ENCODE results near the gene PARD3. TPM values are rescaled to one million over a fixed set of nuclear protein-coding genes. Genes with fewer than 3 reads are reported as not detected.

Gene PARD3
- total RNA-seq, 1 experiment from 2014 or later = 24.3 TPM

GRCh38 chr10:34584164-34584563, 230.9 kb downstream of the PARD3 start:
- no peak for DNase-seq (ENCODE audit: low spot score)

GRCh38 chr10:34581801-34582532, 233.1 kb downstream of the PARD3 start:
- no peak for DNase-seq (ENCODE audit: low spot score)

- DNase-seq (ENCODE audit: low spot score) = peak; percentile 40
These were observed 234.5 kb downstream of the PARD3 start for GRCh38 chr10:34580643-34581042.

- DNase-seq (ENCODE audit: low spot score) = no peak
These were observed 234.9 kb downstream of the PARD3 start for GRCh38 chr10:34580214-34580613.

- DNase-seq (ENCODE audit: low spot score) = no peak
These were observed 236.6 kb downstream of the PARD3 start for GRCh38 chr10:34578468-34578867.

GRCh38 chr10:34576797-34577196, 238.3 kb downstream of the PARD3 start:
- DNase-seq (ENCODE audit: low spot score) = no peak

- no peak for DNase-seq (ENCODE audit: low spot score)
These were observed 239.2 kb downstream of the PARD3 start for GRCh38 chr10:34575882-34576281.

GRCh38 chr10:34574353-34574934, 240.7 kb downstream of the PARD3 start:
- DNase-seq (ENCODE audit: low spot score) = no peak

- no peak for DNase-seq (ENCODE audit: low spot score)
These were observed 244.2 kb downstream of the PARD3 start for GRCh38 chr10:34570887-34571286.

GRCh38 chr10:34567659-34568253, 247.3 kb downstream of the PARD3 start:
- DNase-seq (ENCODE audit: low spot score) = no peak

GRCh38 chr10:34565934-34566333, 249.2 kb downstream of the PARD3 start:
- no peak for DNase-seq (ENCODE audit: low spot score)

- no peak for DNase-seq (ENCODE audit: low spot score)
These were observed 257.0 kb downstream of the PARD3 start for GRCh38 chr10:34558093-34558583.

GRCh38 chr10:34557173-34557572, 257.9 kb downstream of the PARD3 start:
- no peak for DNase-seq (ENCODE audit: low spot score)

GRCh38 chr10:34555653-34556052, 259.4 kb downstream of the PARD3 start:
- no peak for DNase-seq (ENCODE audit: low spot score)

GRCh38 chr10:34553747-34554146, 261.3 kb downstream of the PARD3 start:
- no peak for DNase-seq (ENCODE audit: low spot score)

GRCh38 chr10:34551295-34551694, 263.8 kb downstream of the PARD3 start:
- DNase-seq (ENCODE audit: low spot score) = no peak

GRCh38 chr10:34549953-34550352, 265.1 kb downstream of the PARD3 start:
- no peak for DNase-seq (ENCODE audit: low spot score)

- no peak for DNase-seq (ENCODE audit: low spot score)
These were observed 266.1 kb downstream of the PARD3 start for GRCh38 chr10:34549001-34549400.

- no peak for DNase-seq (ENCODE audit: low spot score)
These were observed 266.6 kb downstream of the PARD3 start for GRCh38 chr10:34548466-34548865.

GRCh38 chr10:34547695-34548094, 267.4 kb downstream of the PARD3 start:
- no peak for DNase-seq (ENCODE audit: low spot score)

- no peak for DNase-seq (ENCODE audit: low spot score)
These were observed 267.8 kb downstream of the PARD3 start for GRCh38 chr10:34547291-34547690.

GRCh38 chr10:34544400-34544799, 270.7 kb downstream of the PARD3 start:
- no peak for DNase-seq (ENCODE audit: low spot score)

GRCh38 chr10:34543716-34544115, 271.4 kb downstream of the PARD3 start:
- no peak for DNase-seq (ENCODE audit: low spot score)

All from HT-29 (cell line).